Prostate gland (tissue), 2 donors: Measurements from ENCODE around the gene GRID2.

Experiments used
- POLR2A ChIP-seq: fragments of 450-650 bp; IDR thresholded peaks from one replicate; pipeline ENCODE4 v1.6.1; 2016; ENCODE audit warnings: antibody characterized with exemption, mild to moderate bottlenecking
- POLR2AphosphoS5 ChIP-seq: sonication (generic); formaldehyde crosslinking; IDR thresholded peaks from one replicate; pipeline ENCODE4 v1.6.1; 2017; ENCODE audit warnings: antibody characterized with exemption
- TF ChIP-seq, protein P1 (sequence below), 4 experiments: fragments of 200-600 bp in 2 of 4; fragments of 450-650 bp in 2 of 4; sonication (generic) in 2 of 4; IDR thresholded peaks; 1 replicate in 3 of 4; 2 replicates in 1 of 4; pipeline ENCODE4 v1.5.1; 2016 to 2019; ENCODE audit warnings: antibody characterized with exemption in 4 of 4, mild to moderate bottlenecking in 2 of 4, moderate library complexity in 2 of 4

DNA sequence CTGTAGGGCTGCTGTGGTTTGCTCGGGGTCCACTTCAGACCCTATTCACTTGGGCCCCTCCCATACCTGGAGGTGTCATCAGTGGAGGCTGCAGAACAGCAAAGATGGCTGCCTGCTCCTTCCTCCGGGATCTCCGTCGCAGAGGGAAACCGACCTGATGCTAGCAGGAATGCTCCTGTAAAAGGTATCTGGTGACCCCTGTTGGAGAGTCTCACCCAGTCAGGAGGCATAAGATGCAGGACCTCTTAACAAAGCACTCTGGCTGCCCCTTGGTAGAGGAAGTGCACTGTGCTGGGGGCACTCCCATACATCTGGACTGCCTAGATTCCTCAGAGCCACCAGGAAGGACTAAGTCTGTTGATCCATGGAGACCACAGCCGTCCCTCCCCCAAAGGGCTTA, 296.9 kb downstream of the GRID2 start:
- TF ChIP-seq, protein P1, sequence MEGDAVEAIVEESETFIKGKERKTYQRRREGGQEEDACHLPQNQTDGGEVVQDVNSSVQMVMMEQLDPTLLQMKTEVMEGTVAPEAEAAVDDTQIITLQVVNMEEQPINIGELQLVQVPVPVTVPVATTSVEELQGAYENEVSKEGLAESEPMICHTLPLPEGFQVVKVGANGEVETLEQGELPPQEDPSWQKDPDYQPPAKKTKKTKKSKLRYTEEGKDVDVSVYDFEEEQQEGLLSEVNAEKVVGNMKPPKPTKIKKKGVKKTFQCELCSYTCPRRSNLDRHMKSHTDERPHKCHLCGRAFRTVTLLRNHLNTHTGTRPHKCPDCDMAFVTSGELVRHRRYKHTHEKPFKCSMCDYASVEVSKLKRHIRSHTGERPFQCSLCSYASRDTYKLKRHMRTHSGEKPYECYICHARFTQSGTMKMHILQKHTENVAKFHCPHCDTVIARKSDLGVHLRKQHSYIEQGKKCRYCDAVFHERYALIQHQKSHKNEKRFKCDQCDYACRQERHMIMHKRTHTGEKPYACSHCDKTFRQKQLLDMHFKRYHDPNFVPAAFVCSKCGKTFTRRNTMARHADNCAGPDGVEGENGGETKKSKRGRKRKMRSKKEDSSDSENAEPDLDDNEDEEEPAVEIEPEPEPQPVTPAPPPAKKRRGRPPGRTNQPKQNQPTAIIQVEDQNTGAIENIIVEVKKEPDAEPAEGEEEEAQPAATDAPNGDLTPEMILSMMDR (IDR thresholded peaks at IDR 0.05) = no peak
- TF ChIP-seq POLR2AphosphoS5 (no peak), POLR2A (no peak)
